GM21381 (cell line): ENCODE measurements around the gene RASSF5.
A peak's percentile ranks its signal among the peaks of the same experiment; 100 is the strongest.
"Not testable (repeated sequence)": the region's sequence is repeated elsewhere in the genome, so short reads cannot be mapped to it uniquely, and the experiment has no call there.

Experiments used
- ATAC-seq: cut with Tn5 transposase; IDR thresholded peaks from one replicate; pipeline ENCODE4 v1.9.1; 2021; ENCODE audit warnings: mild to moderate bottlenecking, moderate library complexity; ENCODE audit not compliant: unreplicated experiment

The RASSF5 gene

GRCh38 chr1:206626396-206626795, 119.1 kb downstream of the RASSF5 start:
- not testable (repeated sequence) for ATAC-seq

- ATAC-seq: no peak
Observed at GRCh38 chr1:206628916-206629315, 121.6 kb downstream of the RASSF5 start.

GRCh38 chr1:206631085-206631509, 123.8 kb downstream of the RASSF5 start:
- no peak for ATAC-seq

GRCh38 chr1:206633708-206634121, 126.4 kb downstream of the RASSF5 start:
- ATAC-seq: no peak

GRCh38 chr1:206634365-206635079, 127.2 kb downstream of the RASSF5 start:
- no peak for ATAC-seq

GRCh38 chr1:206635080-206635977, 128.0 kb downstream of the RASSF5 start, which contains the start of gene DYRK3:
Gene DYRK3, plus strand, starts transcription at chr1:206635536. Its CDS starts 168 bp downstream, at chr1:206635704.
- peak; percentile 92 for ATAC-seq

- ATAC-seq: peak; percentile 5
Observed at GRCh38 chr1:206635978-206636345, 128.6 kb downstream of the RASSF5 start.

- ATAC-seq: no peak
Observed at GRCh38 chr1:206636671-206637070, 129.3 kb downstream of the RASSF5 start.

GRCh38 chr1:206637605-206638004, 130.3 kb downstream of the RASSF5 start:
- ATAC-seq: no peak
